AG04449 (cell line): Measurements from ENCODE around the gene ACAD8.

ENCODE experiments used
- CTCF ChIA-PET: fragments of 350-600 bp; formaldehyde crosslinking; extraction: SDS; loops from one replicate; lab custom pipeline; 2021; ENCODE audit warnings: antibody characterized with exemption; lab: Yijun Ruan, JAX
- POLR2A ChIA-PET: fragments of 400-600, 350-600 bp; formaldehyde crosslinking; extraction: SDS; loops from one replicate; lab custom pipeline; 2020; ENCODE audit warnings: antibody characterized with exemption, inconsistent platforms; lab: Yijun Ruan, JAX
- DNase-seq: peaks from one replicate; pipeline ENCODE4 v3.0.0-alpha.2; 2010; ENCODE audit warnings: low read depth, low spot score
- H3K4me3 ChIP-seq: 2 replicates; pipeline ENCODE4 v1.5.1; 2011; ENCODE audit warnings: low read depth, mild to moderate bottlenecking, control low read depth, low read length
- CTCF ChIP-seq: IDR thresholded peaks from one replicate; pipeline ENCODE4 v1.5.1; 2011; ENCODE audit warnings: mild to moderate bottlenecking, moderate library complexity, low read length, control low read depth, inconsistent platforms; ENCODE audit not compliant: insufficient read depth; ENCODE audit errors: missing control alignments

The ACAD8 gene

GRCh38 chr11:134267461-134267860 is 14.1 kb downstream of the ACAD8 start:
- ChIA-PET POLR2A (no interaction called here), CTCF (no interaction called here)

GRCh38 chr11:134267966-134268365 is 14.6 kb downstream of the ACAD8 start:
- CTCF ChIA-PET, result interaction anchor here (1.5 kb wide), 1 partner anchor 10 kb away, joined by 5 read pairs; no protein-coding TSS in a partner anchor

More at GRCh38 chr11:134267461-134267860, 14.1 kb downstream of the ACAD8 start:
- H3K4me3 ChIP-seq, result no peak overlapping the region
- no peak for TF ChIP-seq CTCF
- no peak for DNase-seq

GRCh38 chr11:134270250-134270714 is 16.9 kb downstream of the ACAD8 start:
- CTCF ChIA-PET, result interaction anchor here (1.0 kb wide), 1 partner anchor 9 kb away, joined by 3 read pairs; no protein-coding TSS in a partner anchor

More at GRCh38 chr11:134267966-134268365, 14.6 kb downstream of the ACAD8 start:
- POLR2A ChIA-PET, result no interaction called here
- DNase-seq, result no peak
- TF ChIP-seq CTCF, result no peak
- no peak overlapping the region for H3K4me3 ChIP-seq

GRCh38 chr11:134271978-134272377 is 18.6 kb downstream of the ACAD8 start:
- DNase-seq, result no peak
- TF ChIP-seq CTCF, result no peak
- CTCF ChIA-PET, result interaction anchor here (2.8 kb wide), 1 partner anchor 10 kb away, joined by 11 read pairs; no protein-coding TSS in a partner anchor
- POLR2A ChIA-PET, result no interaction called here
- H3K4me3 ChIP-seq, result no peak overlapping the region

More at GRCh38 chr11:134270250-134270714, 16.9 kb downstream of the ACAD8 start:
- TF ChIP-seq CTCF, result no peak
- POLR2A ChIA-PET, result no interaction called here
- H3K4me3 ChIP-seq, result no peak overlapping the region
- DNase-seq, result no peak

- DNase-seq, result no peak
- ChIA-PET CTCF (interaction anchor here (0.9 to 2.8 kb wide), 3 partner anchors 11 to 18 kb away, joined by 3 to 11 read pairs (median 3); no protein-coding TSS in a partner anchor), POLR2A (no interaction called here)
- TF ChIP-seq CTCF, result no peak
- no peak overlapping the region for H3K4me3 ChIP-seq
Measured at GRCh38 chr11:134272381-134273316, 19.3 kb downstream of the ACAD8 start.

GRCh38 chr11:134273317-134273712 is 19.9 kb downstream of the ACAD8 start:
- CTCF ChIA-PET, result interaction anchor here (0.9 to 2.8 kb wide), 3 partner anchors 12 to 19 kb away, joined by 3 to 11 read pairs (median 3); no protein-coding TSS in a partner anchor
- H3K4me3 ChIP-seq, result no peak overlapping the region
- no peak for TF ChIP-seq CTCF
- no peak for DNase-seq
- POLR2A ChIA-PET, result no interaction called here
